Esophagus muscularis mucosa (tissue), 4 donors: ENCODE data around the gene ARHGAP24. TPM values are rescaled to one million over a fixed set of nuclear protein-coding genes. Genes with fewer than 3 reads are reported as not detected.

ENCODE experiments used
- DNase-seq: peaks from one replicate; pipeline ENCODE4 v3.0.0-alpha.2; 2017; ENCODE audit errors: extremely low spot score
- H3K27ac ChIP-seq, 4 donors: fragments of 200-600 bp; sonication (generic); replicated peaks in 1 of 4; 1 replicate in 3 of 4; 2 replicates in 1 of 4; pipeline ENCODE4 v1.5.1; 2016 to 2019; ENCODE audit warnings: mild to moderate bottlenecking in 1 of 4
- H3K27me3 ChIP-seq, 4 donors: fragments of 200-600 bp; sonication (generic); one replicate each; pipeline versions ENCODE4 v1.5.1 to v1.6.0; 2016 to 2019
- H3K36me3 ChIP-seq, 4 donors: fragments of 200-600 bp; sonication (generic); one replicate each; pipeline ENCODE4 v1.5.1; 2016 to 2019
- H3K4me1 ChIP-seq, 4 donors: fragments of 200-600 bp; sonication (generic); one replicate each; pipeline ENCODE4 v1.5.1; 2016 to 2019
- H3K4me3 ChIP-seq, 4 donors: fragments of 200-600 bp; sonication (generic); 1 replicate in 2 of 4; 2 replicates in 2 of 4; pipeline ENCODE4 v1.5.1; 2016 to 2019; ENCODE audit warnings: mild to moderate bottlenecking in 4 of 4, moderate library complexity in 1 of 4
- H3K9me3 ChIP-seq, 4 donors: fragments of 200-600 bp; sonication (generic); 1 replicate in 3 of 4; 2 replicates in 1 of 4; pipeline ENCODE4 v1.5.1; 2016 to 2019
- CTCF ChIP-seq, 3 experiments: fragments of 200-600 bp in 2 of 3; fragments of 450-650 bp in 1 of 3; sonication (generic) in 2 of 3; IDR thresholded peaks; one replicate each; pipeline ENCODE4 v1.5.1; 2017 to 2019; ENCODE audit warnings: antibody characterized with exemption in 3 of 3, mild to moderate bottlenecking in 2 of 3, moderate library complexity in 1 of 3
- EP300 ChIP-seq: sonication (generic); formaldehyde crosslinking; IDR thresholded peaks from one replicate; pipeline ENCODE4 v1.6.1; 2017; ENCODE audit warnings: antibody characterized with exemption
- POLR2A ChIP-seq: fragments of 450-650 bp; IDR thresholded peaks from one replicate; pipeline ENCODE4 v1.6.1; 2017; ENCODE audit warnings: antibody characterized with exemption, moderate library complexity, mild to moderate bottlenecking, low read depth
- POLR2AphosphoS5 ChIP-seq, 2 donors: sonication (generic); formaldehyde crosslinking; IDR thresholded peaks; one replicate each; pipeline ENCODE4 v1.6.1; 2017; ENCODE audit warnings: antibody characterized with exemption in 2 of 2
- WGBS: methylation state at CpG from one replicate; pipeline ENCODE4 v1.1.5; 2018; 5-methylcytosine and 5-hydroxymethylcytosine counted together
- intact Hi-C: fragments of 100-400 bp; cut with DNase I; formaldehyde crosslinking; loops from one replicate; pipeline ENCODE4 v1.15.1; 2023
- total RNA-seq, 4 donors: library from RNA; depleted of rRNA; stranded (reverse); fragments of >200 nt; gene quantifications; one replicate each; pipeline versions ENCODE4 v1.1.0 to v1.2.1, GENCODE V29; 2016

ARHGAP24 gene
- total RNA-seq, 4 donors from 2014 or later: 17.6 to 30.2 (median 23.6) TPM

GRCh38 chr4:85600501-85600900, 125.6 kb downstream of the ARHGAP24 start:
- Histone ChIP-seq H3K36me3 (no peaks in the 10 kb centered on the region), H3K27me3 (no peaks in the 10 kb centered on the region), H3K4me1 (peaks cover 0 to 3% (median 0%) of the 10 kb centered on the region in 4 donors), H3K9me3 (no peaks in the 10 kb centered on the region), H3K4me3 (no peak overlapping the region), H3K27ac (no peak overlapping the region)
- 77% methylated on average over 4 of the region's 4 CpGs for WGBS
- intact Hi-C loops: no loop called here
- TF ChIP-seq POLR2A: no peak
- no peak for TF ChIP-seq EP300
- no peak for TF ChIP-seq CTCF (IDR thresholded peaks at IDR 0.05)
- TF ChIP-seq POLR2AphosphoS5 (IDR thresholded peaks at IDR 0.05): no peak
- DNase-seq: no peak

- TF ChIP-seq CTCF (IDR thresholded peaks at IDR 0.05): no peak
- TF ChIP-seq POLR2AphosphoS5 (IDR thresholded peaks at IDR 0.05): no peak
- TF ChIP-seq POLR2A: no peak
- TF ChIP-seq EP300: no peak
- no peak for DNase-seq
- Histone ChIP-seq H3K4me3 (no peak overlapping the region), H3K36me3 (no peaks in the 10 kb centered on the region), H3K9me3 (no peaks in the 10 kb centered on the region), H3K27me3 (no peaks in the 10 kb centered on the region), H3K4me1 (peaks cover 0 to 3% (median 0%) of the 10 kb centered on the region in 4 donors), H3K27ac (no peak overlapping the region)
- intact Hi-C loops: no loop called here
- WGBS: 79% methylated on average over 3 of the region's 3 CpGs
Observed at GRCh38 chr4:85603437-85604336, 128.7 kb downstream of the ARHGAP24 start.

GRCh38 chr4:85606505-85606904, 131.6 kb downstream of the ARHGAP24 start:
- Histone ChIP-seq H3K27me3 (no peaks in the 10 kb centered on the region), H3K4me1 (peaks cover 0 to 3% (median 0%) of the 10 kb centered on the region in 4 donors), H3K4me3 (no peak overlapping the region), H3K27ac (no peak overlapping the region), H3K36me3 (no peaks in the 10 kb centered on the region), H3K9me3 (no peaks in the 10 kb centered on the region)
- intact Hi-C loops: no loop called here
- 87% methylated on average over 1 of the region's 1 CpG for WGBS
- TF ChIP-seq CTCF (IDR thresholded peaks at IDR 0.05): no peak
- no peak for TF ChIP-seq POLR2AphosphoS5 (IDR thresholded peaks at IDR 0.05)
- no peak for TF ChIP-seq EP300
- TF ChIP-seq POLR2A: no peak
- DNase-seq: no peak

GRCh38 chr4:85607624-85608023, 132.7 kb downstream of the ARHGAP24 start:
- Histone ChIP-seq H3K36me3 (no peaks in the 10 kb centered on the region), H3K27me3 (no peaks in the 10 kb centered on the region), H3K4me1 (peaks cover 0 to 2% (median 0%) of the 10 kb centered on the region in 4 donors), H3K4me3 (no peak overlapping the region), H3K27ac (no peak overlapping the region), H3K9me3 (no peaks in the 10 kb centered on the region)
- TF ChIP-seq POLR2A: no peak
- TF ChIP-seq EP300: no peak
- TF ChIP-seq POLR2AphosphoS5 (IDR thresholded peaks at IDR 0.05): no peak
- no peak for TF ChIP-seq CTCF (IDR thresholded peaks at IDR 0.05)
- intact Hi-C loops: no loop called here
- 77% methylated on average over 5 of the region's 5 CpGs for WGBS
- no peak for DNase-seq
